Fibroblast of villous mesenchyme (primary cell): ENCODE measurements around the gene FBXO47. TPM values are rescaled to one million over a fixed set of nuclear protein-coding genes. Genes with fewer than 3 reads are reported as not detected.

Experiments
- DNase-seq: peaks from one replicate; pipeline ENCODE4 v3.0.0-alpha.2; 2010; ENCODE audit warnings: low read depth
- H3K4me3 ChIP-seq: 2 replicates; pipeline ENCODE4 v1.5.1; 2011; ENCODE audit warnings: low read depth, mild to moderate bottlenecking, low read length
- total RNA-seq: library from RNA; depleted of rRNA; stranded (reverse); fragments of >200 nt; gene quantifications from 2 replicates; pipeline ENCODE4 v1.2.3, GENCODE V29; 2012
- TF ChIP-seq, protein P1 (sequence below): IDR thresholded peaks from 2 replicates; pipeline ENCODE4 v1.5.1; 2012; ENCODE audit warnings: low read depth, mild to moderate bottlenecking, low read length; ENCODE audit not compliant: insufficient read depth

The FBXO47 gene
- total RNA-seq, 1 donor, result not detected

DNA sequence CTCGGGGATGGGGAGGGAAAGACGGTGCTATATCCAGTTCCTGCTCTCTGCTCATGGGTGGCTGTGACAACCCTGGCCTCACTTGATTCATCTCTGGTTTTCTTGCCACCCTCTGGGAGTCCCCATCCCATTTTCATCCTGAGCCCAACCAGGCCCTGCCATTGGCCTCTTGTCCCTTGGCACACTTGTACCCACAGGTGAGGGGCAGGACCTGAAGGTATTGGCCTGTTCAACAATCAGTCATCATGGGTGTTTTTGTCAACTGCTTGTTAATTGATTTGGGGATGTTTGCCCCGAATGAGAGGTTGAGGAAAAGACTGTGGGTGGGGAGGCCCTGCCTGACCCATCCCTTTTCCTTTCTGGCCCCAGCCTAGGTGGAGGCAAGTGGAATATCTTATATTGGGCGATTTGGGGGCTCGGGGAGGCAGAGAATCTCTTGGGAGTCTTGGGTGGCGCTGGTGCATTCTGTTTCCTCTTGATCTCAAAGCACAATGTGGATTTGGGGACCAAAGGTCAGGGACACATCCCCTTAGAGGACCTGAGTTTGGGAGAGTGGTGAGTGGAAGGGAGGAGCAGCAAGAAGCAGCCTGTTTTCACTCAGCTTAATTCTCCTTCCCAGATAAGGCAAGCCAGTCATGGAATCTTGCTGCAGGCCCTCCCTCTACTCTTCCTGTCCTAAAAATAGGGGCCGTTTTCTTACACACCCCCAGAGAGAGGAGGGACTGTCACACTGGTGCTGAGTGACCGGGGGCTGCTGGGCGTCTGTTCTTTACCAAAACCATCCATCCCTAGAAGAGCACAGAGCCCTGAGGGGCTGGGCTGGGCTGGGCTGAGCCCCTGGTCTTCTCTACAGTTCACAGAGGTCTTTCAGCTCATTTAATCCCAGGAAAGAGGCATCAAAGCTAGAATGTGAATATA, 46.6 kb downstream of the FBXO47 start:
- TF ChIP-seq, protein P1, sequence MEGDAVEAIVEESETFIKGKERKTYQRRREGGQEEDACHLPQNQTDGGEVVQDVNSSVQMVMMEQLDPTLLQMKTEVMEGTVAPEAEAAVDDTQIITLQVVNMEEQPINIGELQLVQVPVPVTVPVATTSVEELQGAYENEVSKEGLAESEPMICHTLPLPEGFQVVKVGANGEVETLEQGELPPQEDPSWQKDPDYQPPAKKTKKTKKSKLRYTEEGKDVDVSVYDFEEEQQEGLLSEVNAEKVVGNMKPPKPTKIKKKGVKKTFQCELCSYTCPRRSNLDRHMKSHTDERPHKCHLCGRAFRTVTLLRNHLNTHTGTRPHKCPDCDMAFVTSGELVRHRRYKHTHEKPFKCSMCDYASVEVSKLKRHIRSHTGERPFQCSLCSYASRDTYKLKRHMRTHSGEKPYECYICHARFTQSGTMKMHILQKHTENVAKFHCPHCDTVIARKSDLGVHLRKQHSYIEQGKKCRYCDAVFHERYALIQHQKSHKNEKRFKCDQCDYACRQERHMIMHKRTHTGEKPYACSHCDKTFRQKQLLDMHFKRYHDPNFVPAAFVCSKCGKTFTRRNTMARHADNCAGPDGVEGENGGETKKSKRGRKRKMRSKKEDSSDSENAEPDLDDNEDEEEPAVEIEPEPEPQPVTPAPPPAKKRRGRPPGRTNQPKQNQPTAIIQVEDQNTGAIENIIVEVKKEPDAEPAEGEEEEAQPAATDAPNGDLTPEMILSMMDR, result no peak

DNA sequence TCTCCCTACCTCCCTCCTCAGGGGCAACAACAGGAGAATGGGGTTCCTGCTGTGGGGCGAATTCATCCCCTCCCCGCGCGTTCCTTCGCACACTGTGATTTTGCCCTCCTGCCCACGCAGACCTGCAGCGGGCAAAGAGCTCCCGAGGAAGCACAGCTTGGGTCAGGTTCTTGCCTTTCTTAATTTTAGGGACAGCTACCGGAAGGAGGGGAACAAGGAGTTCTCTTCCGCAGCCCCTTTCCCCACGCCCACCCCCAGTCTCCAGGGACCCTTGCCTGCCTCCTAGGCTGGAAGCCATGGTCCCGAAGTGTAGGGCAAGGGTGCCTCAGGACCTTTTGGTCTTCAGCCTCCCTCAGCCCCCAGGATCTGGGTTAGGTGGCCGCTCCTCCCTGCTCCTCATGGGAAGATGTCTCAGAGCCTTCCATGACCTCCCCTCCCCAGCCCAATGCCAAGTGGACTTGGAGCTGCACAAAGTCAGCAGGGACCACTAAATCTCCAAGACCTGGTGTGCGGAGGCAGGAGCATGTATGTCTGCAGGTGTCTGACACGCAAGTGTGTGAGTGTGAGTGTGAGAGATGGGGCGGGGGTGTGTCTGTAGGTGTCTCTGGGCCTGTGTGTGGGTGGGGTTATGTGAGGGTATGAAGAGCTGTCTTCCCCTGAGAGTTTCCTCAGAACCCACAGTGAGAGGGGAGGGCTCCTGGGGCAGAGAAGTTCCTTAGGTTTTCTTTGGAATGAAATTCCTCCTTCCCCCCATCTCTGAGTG, 47.7 kb downstream of the FBXO47 start:
- H3K4me3 ChIP-seq, result no peak overlapping the region
- TF ChIP-seq, protein P1, result no peak
- DNase-seq, result no peak

More for the DNA sequence above, 46.6 kb downstream of the FBXO47 start:
- no peak overlapping the region for H3K4me3 ChIP-seq
- DNase-seq, result no peak

DNA sequence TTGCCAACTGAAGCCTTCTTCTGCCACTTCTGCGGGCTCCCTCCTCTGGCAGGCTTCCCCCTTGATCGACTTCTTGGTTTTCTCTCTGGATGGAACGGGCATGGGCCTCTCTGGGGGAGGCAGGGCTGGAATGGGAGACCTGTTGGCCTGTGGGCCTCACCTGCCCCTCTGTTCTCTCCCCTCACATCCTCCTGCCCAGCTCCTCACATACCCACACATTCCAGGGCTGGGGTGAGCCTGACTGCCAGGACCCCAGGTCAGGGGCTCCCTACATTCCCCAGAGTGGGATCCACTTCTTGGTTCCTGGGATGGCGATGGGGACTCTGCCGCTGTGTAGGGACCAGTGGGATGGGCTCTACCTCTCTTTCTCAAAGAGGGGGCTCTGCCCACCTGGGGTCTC, 48.3 kb downstream of the FBXO47 start:
- TF ChIP-seq, protein P1, result no peak
- no peak for DNase-seq
- no peak overlapping the region for H3K4me3 ChIP-seq

DNA sequence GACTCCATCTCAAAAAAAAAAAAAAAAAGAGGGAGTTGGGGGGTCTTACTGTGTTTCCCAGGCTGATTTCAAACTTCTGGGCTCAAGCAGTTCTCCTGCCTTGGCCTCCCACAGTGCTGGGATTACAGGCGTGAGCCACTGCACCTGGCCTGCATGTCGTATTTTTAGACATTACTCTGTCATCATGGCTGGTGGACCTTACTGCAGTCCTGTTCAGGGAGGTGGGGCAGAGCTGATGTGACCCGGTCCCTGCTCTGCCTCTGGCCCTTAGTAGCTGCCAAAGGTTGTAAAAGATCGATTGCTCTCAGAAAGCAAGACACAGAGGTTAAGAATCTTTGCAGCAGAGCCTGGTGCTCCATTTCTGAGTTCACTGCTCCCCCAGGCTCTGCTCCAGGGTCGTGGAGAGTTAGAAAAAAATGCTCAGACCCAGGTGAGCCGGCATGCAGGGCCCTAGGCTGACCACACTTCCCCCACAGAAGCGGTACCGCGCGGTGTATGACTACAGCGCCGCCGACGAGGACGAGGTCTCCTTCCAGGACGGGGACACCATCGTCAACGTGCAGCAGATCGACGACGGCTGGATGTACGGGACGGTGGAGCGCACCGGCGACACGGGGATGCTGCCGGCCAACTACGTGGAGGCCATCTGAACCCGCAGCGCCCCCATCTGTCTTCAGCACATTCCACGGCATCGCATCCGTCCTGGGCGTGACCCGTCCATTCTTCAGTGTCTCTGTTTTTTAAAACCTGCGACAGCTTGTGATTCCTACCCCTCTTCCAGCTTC, 48.9 kb downstream of the FBXO47 start:
- TF ChIP-seq, protein P1, result no peak
- no peak overlapping the region for H3K4me3 ChIP-seq
- no peak for DNase-seq

DNA sequence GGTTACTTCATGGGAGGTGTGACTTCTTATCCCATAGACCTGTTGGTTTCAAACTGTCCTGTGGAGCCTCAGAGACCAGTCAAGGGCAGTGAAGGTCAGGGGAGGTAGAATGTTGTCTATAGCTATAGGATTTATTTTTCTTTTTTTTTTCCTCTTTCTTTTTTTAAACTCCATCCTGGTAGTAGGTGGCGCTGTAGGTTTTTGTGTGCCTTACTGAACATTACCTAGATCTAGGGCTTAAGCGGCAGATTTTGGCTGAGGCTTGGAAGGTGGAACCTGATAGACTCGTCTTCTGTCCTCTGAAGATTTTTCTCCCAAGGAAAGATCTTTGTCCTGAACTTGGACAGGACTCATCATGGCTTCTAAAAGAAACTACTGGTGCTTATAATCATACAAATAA, 49.9 kb downstream of the FBXO47 start:
- TF ChIP-seq, protein P1, result no peak
- DNase-seq, result no peak
- no peak overlapping the region for H3K4me3 ChIP-seq

DNA sequence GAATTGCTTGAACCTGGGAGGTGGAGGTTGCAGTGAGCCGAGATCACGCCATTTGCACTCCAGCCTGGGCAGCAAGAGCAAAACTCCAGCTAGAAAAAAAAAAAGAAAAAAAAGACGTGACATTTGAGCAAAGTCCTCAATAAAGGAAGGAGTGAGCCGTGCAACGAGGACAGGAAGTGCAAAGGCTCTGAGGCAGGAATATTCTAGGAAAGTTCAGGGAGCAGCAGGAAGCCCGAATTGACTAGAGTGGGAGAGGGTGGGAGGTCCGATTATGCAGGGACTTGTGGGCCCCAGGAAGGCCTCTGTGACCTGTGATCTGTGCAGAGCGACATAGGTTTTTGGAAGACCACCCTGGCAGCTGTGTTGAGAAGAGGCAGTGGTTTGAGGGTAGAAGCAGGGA, 50.4 kb downstream of the FBXO47 start:
- H3K4me3 ChIP-seq, result no peak overlapping the region
- no peak for DNase-seq

More for the DNA sequence above, 50.4 kb downstream of the FBXO47 start:
- TF ChIP-seq, protein P1, result no peak
